ENCODE measurements around the gene RPL15. TPM values are rescaled to one million over a fixed set of nuclear protein-coding genes. Genes with fewer than 3 reads are reported as not detected.

RPL15 gene
- total and polyA plus RNA-seq, 2 of the 8 experiments (the other 6 are each of a cell fraction or from before 2014, with no cell fraction given) = 2,819 to 6,473 TPM

GRCh38 chr3:23923786-23924185 lies 6.9 kb downstream of the RPL15 start (continued):
- TF ChIP-seq, protein P1, sequence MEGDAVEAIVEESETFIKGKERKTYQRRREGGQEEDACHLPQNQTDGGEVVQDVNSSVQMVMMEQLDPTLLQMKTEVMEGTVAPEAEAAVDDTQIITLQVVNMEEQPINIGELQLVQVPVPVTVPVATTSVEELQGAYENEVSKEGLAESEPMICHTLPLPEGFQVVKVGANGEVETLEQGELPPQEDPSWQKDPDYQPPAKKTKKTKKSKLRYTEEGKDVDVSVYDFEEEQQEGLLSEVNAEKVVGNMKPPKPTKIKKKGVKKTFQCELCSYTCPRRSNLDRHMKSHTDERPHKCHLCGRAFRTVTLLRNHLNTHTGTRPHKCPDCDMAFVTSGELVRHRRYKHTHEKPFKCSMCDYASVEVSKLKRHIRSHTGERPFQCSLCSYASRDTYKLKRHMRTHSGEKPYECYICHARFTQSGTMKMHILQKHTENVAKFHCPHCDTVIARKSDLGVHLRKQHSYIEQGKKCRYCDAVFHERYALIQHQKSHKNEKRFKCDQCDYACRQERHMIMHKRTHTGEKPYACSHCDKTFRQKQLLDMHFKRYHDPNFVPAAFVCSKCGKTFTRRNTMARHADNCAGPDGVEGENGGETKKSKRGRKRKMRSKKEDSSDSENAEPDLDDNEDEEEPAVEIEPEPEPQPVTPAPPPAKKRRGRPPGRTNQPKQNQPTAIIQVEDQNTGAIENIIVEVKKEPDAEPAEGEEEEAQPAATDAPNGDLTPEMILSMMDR (IDR thresholded peaks at IDR 0.05; ENCODE audit: control extremely low read depth in 1 of 3, insufficient read depth in 1 of 3, low read depth in 1 of 3, low read length in 3 of 3) = no peak
- TF ChIP-seq YY1 (IDR thresholded peaks at IDR 0.05; ENCODE audit: low read depth, low read length) (no peak), USF2 (IDR thresholded peaks at IDR 0.05; ENCODE audit: low read length) (no peak), JUND (IDR thresholded peaks at IDR 0.05; ENCODE audit: low read length) (no peak), ASH2L (IDR thresholded peaks at IDR 0.05; ENCODE audit: low read length) (no peak), SIRT6 (IDR thresholded peaks at IDR 0.05; ENCODE audit: low read length) (no peak), RAD21 (IDR thresholded peaks at IDR 0.05 in 1 of 2, conservative IDR thresholded peaks at IDR 0.05 in 1 of 2; ENCODE audit: low read depth in 2 of 2, low read length in 2 of 2) (no peak)
- TF ChIP-seq, protein P2, sequence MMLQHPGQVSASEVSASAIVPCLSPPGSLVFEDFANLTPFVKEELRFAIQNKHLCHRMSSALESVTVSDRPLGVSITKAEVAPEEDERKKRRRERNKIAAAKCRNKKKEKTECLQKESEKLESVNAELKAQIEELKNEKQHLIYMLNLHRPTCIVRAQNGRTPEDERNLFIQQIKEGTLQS (IDR thresholded peaks at IDR 0.05; ENCODE audit: insufficient read depth, low read depth, low read length) = no peak

Measured in H1 (cell line).